ENCODE measurements around the gene SMYD3. TPM values are rescaled to one million over a fixed set of nuclear protein-coding genes. Genes with fewer than 3 reads are reported as not detected.

SMYD3 gene
- polyA plus RNA-seq, 1 donor from 2014 or later: 48.6 TPM

DNA sequence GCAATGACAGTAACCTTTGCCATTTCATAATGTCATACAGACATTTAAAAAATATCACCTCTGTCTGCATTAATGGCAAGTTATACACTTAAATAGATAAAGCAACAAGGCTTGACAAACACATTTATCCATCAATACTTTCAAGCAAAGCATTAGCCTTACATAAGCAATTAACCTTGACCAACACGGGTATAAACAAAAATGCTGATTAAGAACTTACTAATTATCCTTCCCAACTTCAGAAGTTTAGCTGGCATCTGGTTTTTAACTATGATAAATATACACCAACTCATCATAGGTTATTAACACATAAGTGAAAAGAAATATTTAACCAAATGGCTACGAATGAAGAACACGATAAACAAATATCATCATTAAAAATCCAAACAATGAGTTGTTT is 188.5 kb downstream of the SMYD3 start:
- Histone ChIP-seq H3K27ac (ENCODE audit: low read length) (no peak overlapping the region), H2AFZ (ENCODE audit: low read depth, low read length) (no peak overlapping the region), H3K27me3 (ENCODE audit: insufficient read depth, low read depth, low read length) (no peaks in the 10 kb centered on the region), H3K4me3 (ENCODE audit: low read length) (no peak overlapping the region), H4K20me1 (ENCODE audit: insufficient read depth) (no peaks in the 10 kb centered on the region), H3K9me3 (ENCODE audit: low read length) (no peaks in the 10 kb centered on the region), H3K79me2 (replicated peaks; ENCODE audit: insufficient read depth, low read length) (no peaks in the 10 kb centered on the region), H3K36me3 (ENCODE audit: insufficient read depth, low read length) (no peaks in the 10 kb centered on the region), H3K9me2 (ENCODE audit: insufficient read depth, low read length) (no peaks in the 10 kb centered on the region), H3F3A (ENCODE audit: insufficient read depth, low read length, poor library complexity, severe bottlenecking) (no peaks in the 10 kb centered on the region), H3K9ac (ENCODE audit: low read length) (no peak overlapping the region), H3K4me2 (ENCODE audit: low read length) (no peak overlapping the region)
- TF ChIP-seq EP300 (conservative IDR thresholded peaks at IDR 0.05; ENCODE audit: poor library complexity, severe bottlenecking): no peak
- TF ChIP-seq MXI1 (conservative IDR thresholded peaks at IDR 0.05; ENCODE audit: poor library complexity, severe bottlenecking): no peak
- TF ChIP-seq REST (IDR thresholded peaks at IDR 0.05; ENCODE audit: borderline replicate concordance): no peak
- no peak for TF ChIP-seq EZH2 (IDR thresholded peaks at IDR 0.05; ENCODE audit: borderline replicate concordance, insufficient read depth, low read length, poor library complexity, severe bottlenecking)
- no peak for TF ChIP-seq TAF1 (IDR thresholded peaks at IDR 0.05; ENCODE audit: low read depth)
- no peak for TF ChIP-seq POLR2AphosphoS5 (IDR thresholded peaks at IDR 0.05)
- no peak for TF ChIP-seq SMC3 (conservative IDR thresholded peaks at IDR 0.05; ENCODE audit: poor library complexity)
- TF ChIP-seq CTCF (IDR thresholded peaks at IDR 0.05; ENCODE audit: poor library complexity, severe bottlenecking): no peak
- TF ChIP-seq RAD21 (conservative IDR thresholded peaks at IDR 0.05): no peak

GRCh38 chr1:246318036-246318359 is 189.1 kb downstream of the SMYD3 start:
- Histone ChIP-seq H3F3A (ENCODE audit: insufficient read depth, low read length, poor library complexity, severe bottlenecking) (no peaks in the 10 kb centered on the region), H3K9ac (ENCODE audit: low read length) (no peak overlapping the region), H3K36me3 (ENCODE audit: insufficient read depth, low read length) (no peaks in the 10 kb centered on the region), H4K20me1 (ENCODE audit: insufficient read depth) (no peaks in the 10 kb centered on the region), H3K79me2 (replicated peaks; ENCODE audit: insufficient read depth, low read length) (no peaks in the 10 kb centered on the region), H2AFZ (ENCODE audit: low read depth, low read length) (no peak overlapping the region), H3K4me3 (ENCODE audit: low read length) (no peak overlapping the region), H3K9me2 (ENCODE audit: insufficient read depth, low read length) (no peaks in the 10 kb centered on the region), H3K27me3 (ENCODE audit: insufficient read depth, low read depth, low read length) (no peaks in the 10 kb centered on the region), H3K9me3 (ENCODE audit: low read length) (no peaks in the 10 kb centered on the region), H3K4me2 (ENCODE audit: low read length) (no peak overlapping the region), H3K27ac (ENCODE audit: low read length) (no peak overlapping the region)
- TF ChIP-seq RAD21 (conservative IDR thresholded peaks at IDR 0.05) (no peak), EP300 (conservative IDR thresholded peaks at IDR 0.05; ENCODE audit: poor library complexity, severe bottlenecking) (no peak), MXI1 (conservative IDR thresholded peaks at IDR 0.05; ENCODE audit: poor library complexity, severe bottlenecking) (no peak), SMC3 (conservative IDR thresholded peaks at IDR 0.05; ENCODE audit: poor library complexity) (no peak)

Data from neural cell (in vitro differentiated cells).